ENCODE results near the gene JAK2.
"Not testable (repeated sequence)": the region's sequence is repeated elsewhere in the genome, so short reads cannot be mapped to it uniquely, and the experiment has no call there.

JAK2 gene

DNA sequence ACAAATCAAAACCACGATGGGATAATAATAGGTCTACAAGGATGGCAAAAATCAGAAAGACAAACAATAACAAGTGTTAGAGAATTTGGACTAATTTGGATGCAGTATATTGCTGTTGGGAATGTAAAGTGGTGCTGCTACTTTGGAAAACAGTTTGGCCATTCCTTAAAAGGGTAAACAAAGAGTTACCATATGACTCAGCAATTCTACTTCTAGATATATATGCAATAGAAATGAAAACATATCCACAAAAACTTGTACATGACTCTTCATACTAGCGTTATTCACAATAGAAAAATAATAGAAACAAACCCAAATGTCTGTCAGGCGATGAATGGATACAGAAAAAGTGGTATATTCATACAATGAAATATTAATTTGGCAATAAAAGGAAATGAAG, 58.3 kb downstream of the JAK2 start:
- DNase-seq, result no peak

DNA sequence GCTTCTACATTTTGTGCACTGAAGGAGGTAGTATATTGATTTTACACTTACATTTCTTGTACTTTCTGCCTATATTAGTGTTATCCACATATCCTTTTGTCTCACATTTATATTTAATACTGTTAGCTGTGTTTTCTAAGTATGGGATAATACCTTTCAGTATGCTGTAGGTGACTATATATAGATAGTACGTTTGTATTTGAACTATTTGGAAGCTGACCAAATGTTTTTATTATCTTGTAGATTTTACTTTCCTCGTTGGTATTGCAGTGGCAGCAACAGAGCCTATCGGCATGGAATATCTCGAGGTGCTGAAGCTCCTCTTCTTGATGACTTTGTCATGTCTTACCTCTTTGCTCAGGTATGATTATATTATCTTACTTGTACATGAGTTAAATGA, 59.1 kb downstream of the JAK2 start:
- DNase-seq, result no peak

DNA sequence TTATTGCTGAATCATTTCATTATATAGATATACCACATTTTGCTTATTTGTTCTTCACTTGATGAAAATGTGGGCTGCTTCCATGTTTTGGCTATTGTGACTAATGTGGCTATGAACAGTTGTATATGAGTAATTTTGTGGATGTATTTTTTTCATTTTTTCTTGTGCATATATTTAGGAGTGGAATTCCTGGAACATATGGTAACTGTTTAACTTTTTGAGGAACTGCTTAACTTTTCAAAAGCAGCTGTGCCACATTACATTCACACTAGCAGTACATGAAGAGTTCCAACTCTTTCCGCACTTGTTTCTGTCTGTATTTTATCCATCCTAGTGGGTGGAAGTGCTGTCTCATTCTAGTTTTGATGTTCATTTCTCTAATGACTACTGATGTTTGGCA, 67.8 kb downstream of the JAK2 start:
- DNase-seq, result peak; percentile 75

DNA sequence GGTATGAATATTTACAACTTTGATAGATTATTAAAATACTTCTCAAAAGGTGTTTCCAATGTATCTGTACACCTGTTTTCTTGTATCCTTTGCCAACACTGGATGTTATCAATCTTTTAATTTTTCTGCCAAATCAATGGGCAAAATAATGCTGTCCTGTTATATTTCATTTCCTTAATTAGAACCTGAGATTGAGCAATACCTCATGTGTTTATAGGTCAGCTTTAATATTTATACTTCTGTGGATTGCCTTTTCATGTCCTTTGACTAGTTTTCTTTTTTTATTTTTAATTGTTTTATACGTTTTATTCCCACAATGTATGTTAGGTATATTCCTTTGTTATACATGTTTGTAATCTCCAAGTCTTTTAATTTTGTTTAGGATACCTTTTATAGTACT, 77.6 kb downstream of the JAK2 start:
- no peak for DNase-seq

DNA sequence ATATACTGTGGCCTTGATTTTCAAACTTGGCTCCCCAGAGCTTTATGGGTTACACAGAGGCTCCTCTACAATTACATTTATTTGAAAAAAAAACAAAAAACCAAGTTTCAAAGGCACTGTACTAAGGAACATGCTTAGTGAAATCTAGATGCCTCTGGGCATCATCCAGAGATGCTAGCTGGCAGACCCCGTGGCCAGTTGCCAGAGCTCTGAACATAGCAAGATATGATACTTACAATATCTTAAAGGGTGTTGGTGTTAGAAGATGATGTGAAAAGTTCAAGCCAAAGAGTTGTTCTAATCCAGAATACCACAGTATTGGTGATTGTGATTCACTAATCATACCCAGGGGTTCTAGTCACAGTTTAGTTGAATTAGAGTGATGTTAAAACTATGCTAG, 87.8 kb downstream of the JAK2 start:
- no peak for DNase-seq

DNA sequence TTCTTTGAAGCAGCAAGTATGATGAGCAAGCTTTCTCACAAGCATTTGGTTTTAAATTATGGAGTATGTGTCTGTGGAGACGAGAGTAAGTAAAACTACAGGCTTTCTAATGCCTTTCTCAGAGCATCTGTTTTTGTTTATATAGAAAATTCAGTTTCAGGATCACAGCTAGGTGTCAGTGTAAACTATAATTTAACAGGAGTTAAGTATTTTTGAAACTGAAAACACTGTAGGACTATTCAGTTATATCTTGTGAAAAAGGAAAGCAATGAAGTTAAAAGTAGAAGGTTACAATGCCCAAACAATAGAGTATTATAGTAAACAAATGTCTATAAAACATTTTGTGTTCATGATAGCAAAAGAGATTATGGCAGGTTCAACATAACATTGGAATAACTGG, 88.6 kb downstream of the JAK2 start:
- no peak for DNase-seq

DNA sequence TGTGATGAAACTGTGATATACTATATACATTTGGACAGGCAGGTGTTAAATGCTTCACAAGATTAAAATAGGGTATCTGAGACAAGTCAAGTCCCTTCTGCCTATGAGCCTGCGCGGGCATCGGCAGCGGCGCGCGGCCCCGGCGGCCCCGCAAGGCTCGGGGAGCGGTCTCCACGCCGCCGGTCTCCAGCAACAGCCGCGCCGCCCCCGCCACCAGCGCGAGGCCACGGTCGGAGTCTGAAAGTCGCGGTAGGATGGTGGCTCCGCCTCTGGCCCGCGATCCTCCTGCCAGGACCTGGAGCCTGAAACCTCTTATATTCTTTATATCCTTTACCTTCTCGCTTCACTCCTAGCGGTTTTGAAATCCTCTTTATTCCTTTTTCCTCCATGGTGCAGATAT, 100.9 kb downstream of the JAK2 start:
- no peak for DNase-seq

DNA sequence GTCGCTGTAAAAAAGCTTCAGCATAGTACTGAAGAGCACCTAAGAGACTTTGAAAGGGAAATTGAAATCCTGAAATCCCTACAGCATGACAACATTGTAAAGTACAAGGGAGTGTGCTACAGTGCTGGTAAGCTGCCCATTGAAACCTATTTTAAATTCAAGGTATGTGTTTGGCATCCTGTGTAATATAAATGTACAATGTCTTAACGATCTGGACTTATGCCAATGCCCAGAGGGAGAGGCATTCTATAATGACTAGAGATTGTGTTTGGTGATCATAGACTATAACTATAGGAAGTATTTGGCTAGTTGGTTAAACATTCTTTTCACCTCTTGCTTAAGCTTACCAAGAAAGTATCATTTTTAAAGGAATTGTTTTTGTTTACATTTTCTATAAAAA, 104.7 kb downstream of the JAK2 start:
- DNase-seq, result no peak

DNA sequence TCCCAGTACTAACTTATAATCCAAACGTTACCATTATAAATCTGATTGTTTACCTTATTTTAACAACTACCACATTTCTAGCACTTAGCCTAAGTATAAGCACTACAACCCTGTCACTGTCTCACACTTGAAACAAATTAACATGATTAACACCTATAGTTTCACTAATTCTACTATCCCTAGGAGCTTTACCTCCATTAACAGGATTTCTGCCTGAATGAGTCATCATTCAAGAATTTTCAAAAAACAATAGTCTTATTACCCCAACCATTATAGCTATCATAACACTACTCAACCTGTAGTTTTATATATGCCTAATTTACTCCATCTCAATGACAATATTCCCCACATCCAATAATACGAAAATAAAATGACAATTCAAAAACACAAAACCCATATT, 110.7 kb downstream of the JAK2 start:
- DNase-seq, result no peak

DNA sequence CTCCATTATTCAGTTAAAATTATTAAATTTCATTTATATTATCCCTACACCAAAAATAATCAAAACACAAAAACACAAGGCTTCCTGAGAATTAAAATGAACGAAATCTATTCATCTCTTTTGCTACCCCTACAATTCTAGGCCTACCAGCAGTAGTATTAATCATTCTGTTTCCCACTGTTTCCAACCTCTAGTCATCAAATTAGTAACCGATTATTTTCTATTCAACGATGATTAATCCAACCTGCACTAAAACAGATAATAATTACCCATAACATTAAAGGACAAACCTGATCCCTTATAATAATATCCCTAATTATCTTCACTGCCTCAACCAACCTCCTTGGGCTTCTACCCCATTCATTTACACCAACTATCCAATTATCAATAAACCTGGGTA, 114.4 kb downstream of the JAK2 start:
- DNase-seq, result no peak

DNA sequence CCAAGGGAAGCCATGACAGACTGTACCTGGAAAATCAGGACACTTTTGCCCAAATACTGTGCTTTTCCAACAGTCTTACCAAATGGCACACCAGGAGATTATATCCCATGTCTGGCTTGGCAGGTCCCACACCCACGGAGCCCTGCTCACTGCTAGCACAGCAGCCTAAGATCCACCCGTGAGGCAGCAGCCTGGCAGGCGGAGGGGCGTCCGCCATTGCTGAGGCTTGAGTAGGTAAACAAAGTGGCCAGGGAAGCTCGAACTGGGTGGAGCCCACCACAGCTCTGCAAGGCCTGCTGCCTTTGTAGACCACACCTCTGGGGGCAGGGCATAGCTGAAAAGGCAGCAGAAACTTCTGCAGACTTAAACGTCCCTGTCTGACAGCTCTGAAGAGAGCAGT, 116.1 kb downstream of the JAK2 start:
- not testable (repeated sequence) for DNase-seq

DNA sequence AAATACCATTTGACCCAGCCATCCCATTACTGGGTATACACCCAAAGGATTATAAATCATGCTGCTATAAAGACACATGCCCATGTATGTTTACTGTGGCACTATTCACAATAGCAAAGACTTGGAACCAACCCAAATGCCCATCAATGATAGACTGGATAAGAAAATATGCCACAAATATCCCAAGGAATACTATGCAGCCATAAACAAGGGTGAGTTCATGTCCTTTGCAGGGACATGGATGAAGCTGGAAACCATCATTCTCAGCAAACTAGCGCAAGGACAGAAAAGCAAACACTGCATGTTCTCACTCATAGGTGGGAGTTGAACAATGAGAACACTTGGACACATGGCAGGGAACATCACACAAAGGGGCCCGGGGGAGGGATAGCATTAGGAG, 121.4 kb downstream of the JAK2 start:
- DNase-seq, result not testable (repeated sequence)

DNA sequence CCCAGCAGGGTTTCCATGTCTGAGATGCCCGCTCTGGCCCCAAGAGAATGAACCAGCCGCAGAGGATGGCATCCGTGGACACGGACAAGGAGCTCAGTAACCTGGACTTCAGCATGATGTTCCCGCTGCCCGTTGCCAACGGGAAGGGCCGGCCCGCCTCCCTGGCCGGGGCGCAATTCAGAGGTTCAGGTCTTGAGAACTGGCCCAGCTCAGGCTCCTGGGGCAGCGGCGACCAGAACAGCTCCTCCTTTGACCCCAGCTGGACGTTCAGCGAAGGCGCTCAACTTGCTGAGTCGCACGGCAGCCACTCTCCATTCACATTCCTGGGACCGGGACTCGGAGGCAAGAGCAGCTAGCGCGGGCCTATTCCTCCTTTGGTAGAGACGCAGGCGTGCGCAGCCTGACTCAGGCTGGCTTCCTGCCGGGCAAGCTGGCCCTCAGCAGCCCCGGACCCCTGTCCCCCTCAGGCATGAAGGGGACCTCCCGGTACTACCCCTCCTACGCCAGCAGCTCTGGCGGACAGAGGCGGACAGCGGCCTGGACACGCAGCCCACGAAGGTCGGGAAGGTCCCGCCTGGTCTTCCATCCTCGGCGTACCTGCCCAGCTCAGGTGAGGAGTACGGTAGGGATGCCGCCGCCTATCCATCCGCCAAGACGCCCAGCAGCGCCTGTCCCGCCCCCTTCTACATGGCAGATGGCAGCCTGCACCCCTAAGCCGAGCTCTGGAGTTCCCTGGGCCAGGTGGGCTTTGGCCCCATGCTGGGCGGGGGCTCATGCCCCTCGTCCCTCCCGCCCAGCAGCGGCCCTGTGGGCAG, 126.0 kb downstream of the JAK2 start:
- DNase-seq, result no peak

DNA sequence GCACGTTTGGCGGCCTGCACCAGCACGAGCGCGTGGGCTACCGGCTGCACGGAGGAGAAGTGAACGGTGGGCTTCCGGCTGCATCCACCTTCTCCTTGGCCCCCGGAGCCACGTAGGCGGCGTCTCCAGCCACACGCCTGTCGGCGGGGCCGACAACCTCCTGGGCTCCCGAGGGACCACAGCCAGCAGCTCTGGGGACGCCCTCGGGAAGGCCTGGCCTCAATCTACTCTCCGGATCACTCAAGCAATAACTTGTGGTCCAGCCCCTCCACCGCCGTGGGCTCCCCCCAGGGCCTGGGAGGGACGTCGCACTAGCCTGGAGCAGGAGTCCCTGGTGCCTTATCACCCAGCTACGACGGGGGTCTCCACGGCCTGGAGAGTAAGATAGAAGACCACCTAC, 126.6 kb downstream of the JAK2 start:
- no peak for DNase-seq

DNA sequence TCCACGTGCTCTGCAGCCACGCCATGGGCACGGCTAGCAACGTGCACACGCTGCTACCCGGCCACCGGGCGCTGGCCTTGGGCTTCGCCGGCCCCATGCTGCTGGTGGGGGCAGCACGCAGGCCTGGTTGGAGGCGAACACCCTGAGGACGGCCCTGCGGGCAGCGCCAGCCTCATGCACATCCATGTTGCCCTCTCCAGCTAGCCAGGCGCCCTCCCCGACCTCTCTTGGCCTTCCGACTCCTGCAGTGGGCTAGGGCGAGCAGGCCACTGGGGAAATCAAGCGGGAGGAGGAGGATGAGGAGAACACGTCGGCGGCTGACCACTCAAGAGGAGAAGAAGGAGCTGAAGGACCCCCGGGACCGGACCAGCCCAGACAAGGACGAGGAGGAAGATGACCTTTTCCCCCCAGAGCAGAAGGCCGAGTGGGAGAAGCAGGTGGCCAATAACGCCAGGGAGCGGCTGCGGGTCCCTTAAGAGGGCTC, 127.1 kb downstream of the JAK2 start:
- DNase-seq, result no peak

DNA sequence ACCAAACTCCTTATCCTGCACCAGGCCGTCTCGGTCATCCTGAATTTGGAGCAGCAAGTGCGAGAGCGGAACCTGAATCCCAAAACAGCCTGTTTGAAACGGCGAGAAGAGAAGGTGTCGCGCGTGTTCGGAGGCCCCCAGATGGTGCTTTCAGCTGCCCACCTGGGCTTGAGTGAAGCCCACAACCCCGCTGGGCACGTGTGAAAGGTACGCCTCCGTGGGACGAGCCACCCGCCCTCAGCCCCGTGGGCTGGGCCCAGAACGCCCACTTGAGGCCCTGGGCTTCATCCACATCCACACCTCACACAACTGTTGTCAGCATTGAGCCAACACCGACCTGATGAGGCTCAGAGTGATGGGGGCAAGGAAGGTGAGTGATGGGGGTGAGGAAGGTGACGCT, 127.6 kb downstream of the JAK2 start:
- DNase-seq, result no peak

DNA sequence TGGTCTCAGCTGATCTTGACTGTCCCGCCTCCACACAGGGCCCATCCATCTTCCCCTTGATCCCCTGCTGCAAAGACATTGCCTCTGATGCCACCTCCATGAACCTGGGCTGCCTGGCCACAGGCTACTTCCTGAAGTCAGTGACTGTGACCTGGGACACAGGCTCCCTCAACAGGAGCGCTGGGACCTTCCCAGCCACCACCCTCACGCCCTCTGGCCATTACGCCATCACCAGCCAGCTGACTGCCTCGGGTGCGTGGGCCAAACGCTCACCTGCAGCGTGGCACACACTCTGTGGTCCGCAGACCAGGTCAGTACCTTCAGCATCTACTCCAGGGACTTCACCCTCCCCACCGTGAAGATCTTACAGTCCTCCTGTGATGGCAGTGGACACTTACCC, 128.5 kb downstream of the JAK2 start:
- DNase-seq, result no peak

DNA sequence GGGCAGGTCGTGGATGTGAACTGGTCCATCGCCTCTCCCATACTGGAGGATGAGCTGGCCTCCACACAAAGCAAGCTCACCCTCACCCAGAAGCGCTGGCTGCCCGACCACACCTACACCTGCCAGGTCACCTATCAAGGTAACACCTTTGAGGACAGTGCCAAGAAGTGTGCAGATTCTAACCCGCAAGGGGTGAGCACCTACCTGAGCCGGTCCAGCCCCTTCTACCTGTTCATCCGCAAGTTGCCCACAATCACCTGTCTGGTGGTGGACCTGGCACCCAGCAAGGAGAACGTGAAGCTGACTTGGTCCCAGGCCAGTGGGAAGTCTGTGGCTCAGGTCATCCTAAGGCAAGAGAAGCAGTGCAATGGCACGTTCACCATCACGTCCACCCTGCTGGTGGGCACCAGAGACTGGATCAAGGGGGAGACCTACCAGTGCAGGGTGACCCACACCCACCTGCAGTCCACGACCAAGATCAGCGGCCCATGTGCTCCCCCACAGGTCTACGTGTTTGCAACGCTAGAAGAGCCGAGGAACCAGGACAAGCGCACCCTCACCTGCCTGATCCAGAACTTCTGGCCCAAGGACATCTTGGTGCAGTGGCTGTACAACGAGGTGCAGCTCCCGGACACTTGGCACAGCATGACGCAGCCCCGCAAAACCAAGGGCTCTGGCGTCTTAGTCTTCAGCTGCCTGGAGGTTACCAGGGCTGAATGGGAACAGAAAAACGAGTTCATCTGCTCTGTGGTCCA, 129.1 kb downstream of the JAK2 start:
- no peak for DNase-seq

DNA sequence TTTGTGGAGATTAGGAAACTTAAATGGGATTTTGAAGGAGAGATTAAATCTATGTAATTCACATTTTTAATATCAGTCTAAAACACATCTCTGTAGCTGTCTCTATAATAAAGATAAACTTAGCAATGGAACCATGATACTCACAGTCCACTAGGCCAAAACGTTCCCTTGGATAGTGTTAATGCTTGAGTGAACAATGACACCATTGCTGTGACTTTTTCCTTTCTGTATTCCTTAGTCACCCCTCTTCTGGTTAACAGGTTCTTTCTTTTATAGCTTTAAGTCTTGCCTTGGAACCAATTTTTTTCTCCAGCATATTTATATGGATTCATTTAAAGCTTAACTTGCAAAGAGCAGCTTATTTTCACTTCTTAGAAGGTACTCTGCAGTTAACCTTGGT, 137.0 kb downstream of the JAK2 start:
- DNase-seq, result no peak

DNA sequence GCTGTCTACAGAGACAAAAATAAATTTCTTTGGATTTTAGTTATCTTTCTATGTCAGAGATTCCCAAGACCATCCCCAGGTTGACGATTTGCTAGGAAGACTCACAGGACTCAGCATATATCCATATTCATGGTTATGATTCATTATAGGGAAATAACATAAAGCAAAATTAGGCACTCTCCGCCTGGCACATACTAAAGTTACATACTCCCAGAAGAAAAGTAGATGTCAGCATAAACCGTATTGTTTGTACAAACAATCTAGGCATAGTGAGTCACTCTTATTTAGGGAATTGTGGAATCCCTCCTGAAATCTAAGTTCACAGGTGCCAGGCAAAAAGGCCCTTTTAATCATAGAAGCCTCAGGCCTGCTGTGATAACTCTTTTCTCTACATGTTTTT, 137.4 kb downstream of the JAK2 start:
- no peak for DNase-seq

DNA sequence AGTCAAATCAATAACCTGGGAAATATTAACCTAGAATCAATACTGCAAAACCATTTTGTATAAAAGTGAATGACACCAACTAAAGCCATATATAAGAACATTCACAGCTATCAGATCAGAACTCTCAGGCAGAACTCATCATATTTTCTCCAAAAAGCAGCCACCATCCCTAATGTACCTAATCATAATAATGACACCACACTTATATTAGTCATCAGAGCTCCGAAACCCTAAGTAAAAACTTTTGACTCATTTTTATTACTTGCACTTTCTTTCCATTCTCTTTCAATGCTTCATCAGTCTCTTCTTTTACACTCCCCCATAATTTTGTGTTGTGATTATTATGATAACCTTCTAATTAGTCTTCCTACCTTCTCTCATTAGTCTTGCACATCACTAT, 155.1 kb downstream of the JAK2 start:
- peak; percentile 37 for DNase-seq

DNA sequence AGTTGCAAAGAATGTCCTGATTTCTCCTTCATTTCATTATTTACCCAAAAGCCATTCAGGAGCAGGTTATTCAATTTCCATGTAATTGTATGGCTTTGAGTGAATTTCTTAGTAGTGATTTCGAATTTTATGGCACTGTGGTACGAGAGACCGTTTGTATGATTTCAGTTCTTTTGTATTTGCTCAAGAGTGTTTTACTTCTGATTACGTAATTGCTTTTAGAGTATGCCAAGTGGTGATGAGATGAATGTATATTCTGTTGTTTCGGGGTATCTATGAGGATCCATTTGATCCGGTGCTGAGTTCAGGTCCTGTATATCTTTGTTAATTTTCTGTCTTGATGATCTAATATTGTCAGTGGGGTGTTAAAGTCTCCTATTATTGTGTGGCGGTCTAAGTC, 159.1 kb downstream of the JAK2 start:
- no peak for DNase-seq

DNA sequence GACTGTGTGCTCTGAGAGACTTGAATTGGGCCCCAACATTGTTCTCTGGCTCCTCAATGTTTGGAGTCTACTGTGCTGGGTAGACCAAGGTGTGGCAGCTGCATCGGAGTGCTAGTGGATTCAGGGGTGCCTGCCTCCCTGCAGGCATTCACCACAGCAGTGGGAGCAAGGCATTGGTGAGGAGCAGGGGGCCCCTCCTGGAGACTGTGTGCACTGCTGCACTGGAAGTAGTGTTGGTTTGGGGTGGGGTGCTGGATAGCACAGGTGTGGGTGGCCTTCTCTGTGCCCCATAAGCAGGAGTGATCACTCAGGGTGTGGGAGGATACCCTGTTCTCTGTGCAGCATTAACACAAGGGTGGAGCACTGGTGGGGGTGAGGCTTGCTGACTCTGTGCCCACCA, 161.2 kb downstream of the JAK2 start:
- DNase-seq, result no peak

Data from HCEC 1CT (cell line).